HTERT RPE-1 (cell line): ENCODE data around the gene ZNF185.

Experiments
- in situ Hi-C: fragments of 300-500 bp; cut with MboI; formaldehyde crosslinking; loops from 4 replicates; pipeline ENCODE4 v1.14.3; 2020; ENCODE audit warnings: low sequenced_read_pairs

The ZNF185 gene

GRCh38 chrX:152946681-152947080, 48.8 kb downstream of the ZNF185 start:
- in situ Hi-C loops: no loop called here
